ENCODE results near the gene PRRT2. TPM values are rescaled to one million over a fixed set of nuclear protein-coding genes. Genes with fewer than 3 reads are reported as not detected.

PRRT2 gene
- total RNA-seq, 1 experiment from 2014 or later = 9.7 TPM

DNA sequence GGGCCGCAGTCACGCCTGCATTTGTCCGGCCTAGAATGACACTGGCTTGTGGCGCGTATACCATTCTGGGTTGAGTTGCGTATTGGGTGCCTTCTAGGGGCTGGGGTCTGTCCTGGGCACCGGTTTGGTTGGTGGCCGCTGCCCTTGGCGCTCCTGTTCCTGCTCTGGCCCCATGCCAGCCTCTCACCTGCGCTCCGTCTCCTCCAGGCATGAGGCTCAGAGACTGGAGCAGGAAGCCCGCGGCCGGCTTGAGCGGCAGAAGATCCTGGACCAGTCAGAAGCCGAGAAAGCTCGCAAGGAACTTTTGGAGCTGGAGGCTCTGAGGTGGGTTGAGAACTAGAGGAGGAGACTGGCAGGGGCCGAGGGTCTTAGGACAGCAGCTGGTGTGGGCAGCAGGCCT lies 33.7 kb downstream of the PRRT2 start:
- no peaks in the 10 kb centered on the region for H3K27me3 ChIP-seq (ENCODE audit: control insufficient read depth, insufficient read depth, low read length)
- TF ChIP-seq, protein P1, sequence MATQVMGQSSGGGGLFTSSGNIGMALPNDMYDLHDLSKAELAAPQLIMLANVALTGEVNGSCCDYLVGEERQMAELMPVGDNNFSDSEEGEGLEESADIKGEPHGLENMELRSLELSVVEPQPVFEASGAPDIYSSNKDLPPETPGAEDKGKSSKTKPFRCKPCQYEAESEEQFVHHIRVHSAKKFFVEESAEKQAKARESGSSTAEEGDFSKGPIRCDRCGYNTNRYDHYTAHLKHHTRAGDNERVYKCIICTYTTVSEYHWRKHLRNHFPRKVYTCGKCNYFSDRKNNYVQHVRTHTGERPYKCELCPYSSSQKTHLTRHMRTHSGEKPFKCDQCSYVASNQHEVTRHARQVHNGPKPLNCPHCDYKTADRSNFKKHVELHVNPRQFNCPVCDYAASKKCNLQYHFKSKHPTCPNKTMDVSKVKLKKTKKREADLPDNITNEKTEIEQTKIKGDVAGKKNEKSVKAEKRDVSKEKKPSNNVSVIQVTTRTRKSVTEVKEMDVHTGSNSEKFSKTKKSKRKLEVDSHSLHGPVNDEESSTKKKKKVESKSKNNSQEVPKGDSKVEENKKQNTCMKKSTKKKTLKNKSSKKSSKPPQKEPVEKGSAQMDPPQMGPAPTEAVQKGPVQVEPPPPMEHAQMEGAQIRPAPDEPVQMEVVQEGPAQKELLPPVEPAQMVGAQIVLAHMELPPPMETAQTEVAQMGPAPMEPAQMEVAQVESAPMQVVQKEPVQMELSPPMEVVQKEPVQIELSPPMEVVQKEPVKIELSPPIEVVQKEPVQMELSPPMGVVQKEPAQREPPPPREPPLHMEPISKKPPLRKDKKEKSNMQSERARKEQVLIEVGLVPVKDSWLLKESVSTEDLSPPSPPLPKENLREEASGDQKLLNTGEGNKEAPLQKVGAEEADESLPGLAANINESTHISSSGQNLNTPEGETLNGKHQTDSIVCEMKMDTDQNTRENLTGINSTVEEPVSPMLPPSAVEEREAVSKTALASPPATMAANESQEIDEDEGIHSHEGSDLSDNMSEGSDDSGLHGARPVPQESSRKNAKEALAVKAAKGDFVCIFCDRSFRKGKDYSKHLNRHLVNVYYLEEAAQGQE (IDR thresholded peaks at IDR 0.05; ENCODE audit: insufficient read depth in 1 of 2, low read depth in 2 of 2, low read length in 1 of 2) = no peak
- no peak for TF ChIP-seq SIN3A (IDR thresholded peaks at IDR 0.05; ENCODE audit: borderline replicate concordance, insufficient read depth, low read depth, low read length)
- no peak for TF ChIP-seq POLR2AphosphoS5 (IDR thresholded peaks at IDR 0.05; ENCODE audit: low read depth, low read length)
- no peak for TF ChIP-seq TCF7L2 (IDR thresholded peaks at IDR 0.05; ENCODE audit: low read depth, low read length)
- TF ChIP-seq, protein P2, sequence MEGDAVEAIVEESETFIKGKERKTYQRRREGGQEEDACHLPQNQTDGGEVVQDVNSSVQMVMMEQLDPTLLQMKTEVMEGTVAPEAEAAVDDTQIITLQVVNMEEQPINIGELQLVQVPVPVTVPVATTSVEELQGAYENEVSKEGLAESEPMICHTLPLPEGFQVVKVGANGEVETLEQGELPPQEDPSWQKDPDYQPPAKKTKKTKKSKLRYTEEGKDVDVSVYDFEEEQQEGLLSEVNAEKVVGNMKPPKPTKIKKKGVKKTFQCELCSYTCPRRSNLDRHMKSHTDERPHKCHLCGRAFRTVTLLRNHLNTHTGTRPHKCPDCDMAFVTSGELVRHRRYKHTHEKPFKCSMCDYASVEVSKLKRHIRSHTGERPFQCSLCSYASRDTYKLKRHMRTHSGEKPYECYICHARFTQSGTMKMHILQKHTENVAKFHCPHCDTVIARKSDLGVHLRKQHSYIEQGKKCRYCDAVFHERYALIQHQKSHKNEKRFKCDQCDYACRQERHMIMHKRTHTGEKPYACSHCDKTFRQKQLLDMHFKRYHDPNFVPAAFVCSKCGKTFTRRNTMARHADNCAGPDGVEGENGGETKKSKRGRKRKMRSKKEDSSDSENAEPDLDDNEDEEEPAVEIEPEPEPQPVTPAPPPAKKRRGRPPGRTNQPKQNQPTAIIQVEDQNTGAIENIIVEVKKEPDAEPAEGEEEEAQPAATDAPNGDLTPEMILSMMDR (IDR thresholded peaks at IDR 0.05) = no peak
- DNase-seq (ENCODE audit: low read depth, low spot score) (no peak), ATAC-seq (no peak)
- H3K27ac ChIP-seq (ENCODE audit: low read length) = no peak overlapping the region
- intact Hi-C loops (cut with micrococcal nuclease; ENCODE audit: unreplicated experiment) = no loop called here
- no TSS peak for BruUV-seq (replicated peaks)
- H3K4me1 ChIP-seq (ENCODE audit: control insufficient read depth, insufficient read depth, low read length) = no peaks in the 10 kb centered on the region
- no peak overlapping the region for H3K4me3 ChIP-seq (ENCODE audit: low read depth in 2 of 2, low read length in 2 of 2)
- POLR2A ChIA-PET = no interaction called here
- H3K9me3 ChIP-seq (ENCODE audit: control insufficient read depth, insufficient read depth, low read depth, low read length) = no peaks in the 10 kb centered on the region
- in situ Hi-C loops (cut with HindIII; ENCODE audit: low pct_unique_long_range_greater_than_20kb, low sequenced_read_pairs) = no loop called here
- no peaks in the 10 kb centered on the region; the same call in 1 of the 2 replicates for H3K36me3 ChIP-seq (ENCODE audit: control insufficient read depth, insufficient read depth, low read length)
- CTCF ChIA-PET = no interaction called here

DNA sequence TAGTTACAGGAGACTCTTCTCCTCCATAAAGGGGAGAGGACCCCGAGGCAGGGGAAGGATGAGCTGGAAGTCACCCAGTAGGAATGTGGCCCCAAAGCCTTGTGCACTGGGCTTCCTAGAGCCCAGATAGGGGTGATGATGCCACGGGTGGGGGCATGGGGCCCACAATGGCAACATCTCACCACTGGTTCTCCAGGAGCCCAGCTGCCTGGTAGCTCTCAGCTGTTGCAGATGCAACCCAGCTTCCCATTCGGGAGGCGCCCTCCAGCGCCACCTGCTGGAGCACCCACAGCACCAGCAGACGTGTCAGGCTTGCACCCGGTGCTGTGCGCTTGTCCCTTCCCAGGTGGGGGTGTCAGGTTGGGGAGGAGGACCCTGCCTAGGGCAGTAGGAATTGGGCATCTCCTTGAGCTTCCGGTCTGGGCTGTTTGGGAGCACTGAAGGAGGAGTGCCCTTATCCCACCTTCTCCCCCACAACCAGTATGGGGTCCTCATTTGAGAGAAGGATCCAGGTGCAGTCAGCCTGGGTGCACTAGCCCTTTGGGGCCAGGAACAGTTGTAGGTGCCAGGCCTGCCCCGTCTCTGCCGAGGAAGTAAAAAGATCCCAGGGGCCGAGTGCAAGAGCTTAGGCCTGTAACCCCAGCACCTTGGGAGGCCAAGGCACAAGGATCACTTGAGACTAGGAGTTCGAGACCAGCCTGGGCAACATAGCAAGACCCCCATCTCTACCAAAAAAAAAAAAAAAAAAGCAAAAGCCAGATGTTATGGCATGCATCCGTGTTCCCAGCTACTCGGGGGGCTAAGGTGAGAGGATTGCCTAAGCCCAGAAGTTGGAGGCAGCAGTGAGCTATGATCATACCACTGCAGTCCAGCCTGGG lies 36.7 kb downstream of the PRRT2 start:
- no peak overlapping the region for H3K4me3 ChIP-seq (ENCODE audit: low read depth in 2 of 2, low read length in 2 of 2)
- intact Hi-C loops (cut with micrococcal nuclease; ENCODE audit: unreplicated experiment) (no loop called here), in situ Hi-C loops (cut with HindIII; ENCODE audit: low pct_unique_long_range_greater_than_20kb, low sequenced_read_pairs) (no loop called here)
- CTCF ChIA-PET = interaction anchor here (0.5 to 1.2 kb wide), 15 partner anchors 8 to 244 kb away, joined by 3 to 11 read pairs (median 6); partner anchors contain the start of genes ASPHD1, MVP, SEZ6L2 and TLCD3B
- no TSS peak for BruUV-seq (replicated peaks)
- DNase-seq (ENCODE audit: low read depth, low spot score) (peak; percentile 51), ATAC-seq (peak; percentile 91)
- POLR2A ChIA-PET = no interaction called here
- TF ChIP-seq SIN3A (IDR thresholded peaks at IDR 0.05; ENCODE audit: borderline replicate concordance, insufficient read depth, low read depth, low read length) = 0 out of 2 replicates have a peak, but pooled peaks have one; percentile 38
- TF ChIP-seq POLR2AphosphoS5 (IDR thresholded peaks at IDR 0.05; ENCODE audit: low read depth, low read length) = no peak
- TF ChIP-seq, protein P2 (IDR thresholded peaks at IDR 0.05) = peak; percentile 92
- H3K27me3 ChIP-seq (ENCODE audit: control insufficient read depth, insufficient read depth, low read length) = no peaks in the 10 kb centered on the region
- H3K27ac ChIP-seq (ENCODE audit: low read length) = no peak overlapping the region
- no peaks in the 10 kb centered on the region for H3K36me3 ChIP-seq (ENCODE audit: control insufficient read depth, insufficient read depth, low read length)
- H3K4me1 ChIP-seq (ENCODE audit: control insufficient read depth, insufficient read depth, low read length) = no peaks in the 10 kb centered on the region
- H3K9me3 ChIP-seq (ENCODE audit: control insufficient read depth, insufficient read depth, low read depth, low read length) = no peaks in the 10 kb centered on the region

Measured in Panc1 (cell line).